ENCODE data around the gene ZNF554. TPM values are rescaled to one million over a fixed set of nuclear protein-coding genes. Genes with fewer than 3 reads are reported as not detected.

The ZNF554 gene
- 1 to 10 TPM; 6.2 to 8.6 (median 7.3) TPM for total RNA-seq

DNA sequence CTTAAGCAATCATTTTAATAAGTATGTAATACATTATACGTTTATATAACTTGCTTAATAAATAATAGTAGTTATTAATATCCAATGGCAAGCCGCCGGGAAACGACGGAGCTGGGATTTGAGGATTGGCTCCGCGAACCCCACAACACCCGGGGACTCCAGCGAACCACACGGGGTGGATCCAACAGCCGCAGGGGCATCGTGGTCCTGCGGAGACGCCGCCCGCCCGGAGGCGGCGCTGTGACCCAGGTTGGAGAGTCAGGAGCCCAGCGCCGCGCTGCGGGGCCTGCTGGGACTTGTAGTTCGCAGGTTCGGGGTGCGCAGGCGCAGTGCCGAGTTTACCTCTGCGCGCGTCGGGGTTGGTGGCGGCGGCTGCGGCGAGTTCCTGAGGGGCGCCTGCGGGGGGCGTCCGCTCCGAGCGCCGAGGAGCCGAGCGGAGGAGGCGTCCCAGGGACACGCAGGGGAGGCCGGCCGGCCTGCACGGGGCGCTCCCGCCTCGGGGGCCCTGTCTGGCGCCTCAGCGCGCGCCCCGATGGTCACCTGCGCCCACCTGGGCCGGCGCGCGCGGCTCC lies at the start of gene ZNF554:
ZNF554 (plus strand) TSS at position 329 of the 572 bp plus-strand sequence; CDS start at position 533, 204 bp downstream.
- DNase-seq (ENCODE audit: low spot score in 2 of 2): peak; percentile 95 to 99
- TF ChIP-seq POLR2A (IDR thresholded peaks at IDR 0.05): no peak
- TF ChIP-seq, protein P1, sequence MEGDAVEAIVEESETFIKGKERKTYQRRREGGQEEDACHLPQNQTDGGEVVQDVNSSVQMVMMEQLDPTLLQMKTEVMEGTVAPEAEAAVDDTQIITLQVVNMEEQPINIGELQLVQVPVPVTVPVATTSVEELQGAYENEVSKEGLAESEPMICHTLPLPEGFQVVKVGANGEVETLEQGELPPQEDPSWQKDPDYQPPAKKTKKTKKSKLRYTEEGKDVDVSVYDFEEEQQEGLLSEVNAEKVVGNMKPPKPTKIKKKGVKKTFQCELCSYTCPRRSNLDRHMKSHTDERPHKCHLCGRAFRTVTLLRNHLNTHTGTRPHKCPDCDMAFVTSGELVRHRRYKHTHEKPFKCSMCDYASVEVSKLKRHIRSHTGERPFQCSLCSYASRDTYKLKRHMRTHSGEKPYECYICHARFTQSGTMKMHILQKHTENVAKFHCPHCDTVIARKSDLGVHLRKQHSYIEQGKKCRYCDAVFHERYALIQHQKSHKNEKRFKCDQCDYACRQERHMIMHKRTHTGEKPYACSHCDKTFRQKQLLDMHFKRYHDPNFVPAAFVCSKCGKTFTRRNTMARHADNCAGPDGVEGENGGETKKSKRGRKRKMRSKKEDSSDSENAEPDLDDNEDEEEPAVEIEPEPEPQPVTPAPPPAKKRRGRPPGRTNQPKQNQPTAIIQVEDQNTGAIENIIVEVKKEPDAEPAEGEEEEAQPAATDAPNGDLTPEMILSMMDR (IDR thresholded peaks at IDR 0.05): peak in 1 of 3 donors; percentile 96
- WGBS, 2 donors: 0% methylated on average over 13 to 45 of the region's 64 CpGs
- peak within 1 kb of the TSS; percentile 88 for H3K4me3 ChIP-seq (ENCODE audit: low read depth, poor library complexity, severe bottlenecking)
- intact Hi-C loops (cut with DNase I; ENCODE audit: low total_unique reads): no loop called here

DNA sequence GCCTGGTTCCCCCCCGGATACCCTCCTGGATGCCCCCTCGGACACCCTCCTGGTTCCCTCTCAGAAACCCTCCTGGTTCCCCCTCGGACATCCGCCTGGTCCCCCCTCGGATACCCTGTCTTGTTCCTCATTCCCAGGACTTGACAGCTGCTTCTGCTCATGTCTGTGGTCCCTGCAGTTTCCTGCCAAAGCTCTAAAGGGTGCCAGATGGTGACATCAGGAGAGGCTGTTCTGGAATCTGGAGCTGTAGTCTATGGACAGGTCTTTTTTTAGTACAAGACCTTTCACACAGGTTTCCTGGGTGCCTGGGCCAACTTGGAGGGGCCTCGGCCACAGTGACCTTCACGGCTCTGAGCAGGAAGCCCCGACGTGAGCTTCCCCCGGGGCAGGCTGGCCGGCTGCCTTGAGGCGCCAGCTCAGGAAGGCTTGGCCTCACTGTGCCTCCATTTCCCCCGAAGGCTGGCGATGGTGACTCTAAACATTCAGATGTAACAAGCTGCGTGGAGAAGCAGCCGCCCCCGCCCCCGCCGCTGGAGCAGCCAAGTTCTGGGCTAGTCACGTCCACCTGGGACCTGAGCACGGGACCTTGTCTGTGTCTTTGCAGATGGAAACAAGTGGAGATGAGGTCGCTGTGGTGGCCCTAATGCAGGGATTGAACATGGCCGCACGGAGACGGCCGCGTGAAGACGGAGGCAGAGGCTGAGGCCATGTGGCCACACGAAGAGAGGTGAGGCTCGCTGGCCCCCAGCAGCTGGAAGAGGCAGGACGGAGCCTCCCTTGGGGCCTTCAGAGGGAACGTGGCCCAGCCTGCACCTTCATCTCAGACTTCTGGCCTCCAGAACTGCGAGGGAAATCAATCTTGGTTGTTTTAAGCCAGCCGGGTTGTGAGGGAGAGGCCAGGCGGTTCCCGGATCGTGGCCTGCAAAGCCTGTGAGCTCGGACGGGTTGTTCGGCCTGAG lies 49.3 kb upstream of the ZNF554 start:
- intact Hi-C loops (cut with DNase I; ENCODE audit: low total_unique reads): no loop called here
- no peak for DNase-seq (ENCODE audit: low spot score in 2 of 2)
- no peak for TF ChIP-seq POLR2A (IDR thresholded peaks at IDR 0.05)
- TF ChIP-seq, protein P1 (IDR thresholded peaks at IDR 0.05): no peak
- 65 to 75% methylated on average over 38 to 40 of the region's 40 CpGs for WGBS, 2 donors
- no peak overlapping the region for H3K4me3 ChIP-seq (ENCODE audit: low read depth, poor library complexity, severe bottlenecking)

DNA sequence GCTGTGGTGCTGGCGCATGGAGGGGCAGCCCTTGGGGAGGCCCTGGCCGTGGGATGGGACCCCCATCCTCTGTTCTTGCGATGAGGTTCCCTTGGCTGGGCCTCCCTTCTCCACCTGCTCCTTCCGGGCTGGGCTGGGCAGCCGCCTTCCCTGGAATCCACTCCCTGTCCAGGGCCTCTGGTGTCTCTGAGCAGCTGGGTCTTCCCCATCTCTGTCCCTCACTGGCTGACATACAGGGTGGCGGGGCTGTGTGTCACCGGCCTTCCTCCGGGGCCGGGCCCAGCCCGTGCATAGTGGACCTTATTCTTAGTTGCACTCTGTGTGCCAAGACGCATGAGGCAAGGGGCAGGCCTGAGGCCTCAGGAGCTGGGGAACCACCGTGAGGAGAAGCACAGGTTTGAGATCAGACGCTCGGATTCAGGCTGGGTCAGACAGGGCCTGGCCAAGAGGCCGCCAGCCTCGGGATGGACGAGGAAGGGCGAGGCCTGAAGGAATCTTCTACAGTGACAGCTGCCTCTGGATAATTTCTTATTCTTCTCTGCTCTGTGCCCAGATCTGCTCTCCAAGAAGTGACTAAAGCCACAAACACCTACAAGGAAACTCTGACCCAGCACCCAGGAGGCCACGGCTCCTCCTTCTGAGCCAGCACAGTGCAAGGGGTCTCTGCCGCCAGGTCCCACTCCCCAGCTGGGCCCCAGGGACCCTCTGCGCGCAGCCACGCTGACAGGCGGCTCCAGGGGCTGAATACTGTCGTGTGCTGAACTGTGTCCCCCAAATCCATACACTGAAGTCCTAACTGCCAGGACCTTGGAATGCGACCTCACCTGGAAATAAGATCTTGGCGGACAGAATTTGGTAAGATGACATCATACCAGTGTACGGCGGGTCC lies 47.6 kb upstream of the ZNF554 start:
- intact Hi-C loops (cut with DNase I; ENCODE audit: low total_unique reads): no loop called here
- 84 to 85% methylated on average over 29 of the region's 29 CpGs for WGBS, 2 donors
- DNase-seq (ENCODE audit: low spot score in 2 of 2): no peak
- TF ChIP-seq, protein P1 (IDR thresholded peaks at IDR 0.05): no peak
- no peak for TF ChIP-seq POLR2A (IDR thresholded peaks at IDR 0.05)
- no peak overlapping the region for H3K4me3 ChIP-seq (ENCODE audit: low read depth, poor library complexity, severe bottlenecking)

DNA sequence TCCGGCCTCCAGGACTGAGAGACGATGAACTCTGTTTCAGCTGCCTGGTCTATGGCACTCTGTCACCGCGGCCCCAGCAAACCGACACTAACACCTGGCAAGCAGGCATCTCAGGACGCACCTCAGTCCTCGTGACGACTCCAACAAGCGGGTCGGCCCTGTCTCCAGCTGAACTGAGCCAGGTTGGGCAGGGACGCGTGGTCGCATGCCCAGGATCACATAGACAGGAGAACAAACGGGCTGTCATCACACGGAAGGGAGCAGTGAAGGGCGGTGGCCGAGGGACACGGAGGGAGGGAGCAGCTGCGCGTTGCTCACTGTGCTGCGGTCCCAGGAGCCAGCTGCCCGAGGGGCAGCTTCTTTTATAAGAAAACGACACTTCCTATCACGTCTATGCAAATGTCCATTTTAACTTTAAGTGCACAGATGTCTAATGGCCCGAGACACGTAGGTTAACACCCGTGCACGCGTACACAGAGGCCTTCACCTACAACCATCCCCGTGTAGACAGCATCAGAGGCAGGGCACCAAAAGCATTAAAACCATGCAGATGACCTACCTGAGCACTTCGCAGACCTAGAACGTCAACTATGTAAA lies 45.5 kb upstream of the ZNF554 start:
- intact Hi-C loops (cut with DNase I; ENCODE audit: low total_unique reads): no loop called here
- DNase-seq (ENCODE audit: low spot score in 2 of 2): no peak
- TF ChIP-seq POLR2A (IDR thresholded peaks at IDR 0.05): no peak
- TF ChIP-seq, protein P1 (IDR thresholded peaks at IDR 0.05): no peak
- H3K4me3 ChIP-seq (ENCODE audit: low read depth, poor library complexity, severe bottlenecking): no peak overlapping the region
- WGBS, 2 donors: 79 to 88% methylated on average over 31 to 32 of the region's 32 CpGs

DNA sequence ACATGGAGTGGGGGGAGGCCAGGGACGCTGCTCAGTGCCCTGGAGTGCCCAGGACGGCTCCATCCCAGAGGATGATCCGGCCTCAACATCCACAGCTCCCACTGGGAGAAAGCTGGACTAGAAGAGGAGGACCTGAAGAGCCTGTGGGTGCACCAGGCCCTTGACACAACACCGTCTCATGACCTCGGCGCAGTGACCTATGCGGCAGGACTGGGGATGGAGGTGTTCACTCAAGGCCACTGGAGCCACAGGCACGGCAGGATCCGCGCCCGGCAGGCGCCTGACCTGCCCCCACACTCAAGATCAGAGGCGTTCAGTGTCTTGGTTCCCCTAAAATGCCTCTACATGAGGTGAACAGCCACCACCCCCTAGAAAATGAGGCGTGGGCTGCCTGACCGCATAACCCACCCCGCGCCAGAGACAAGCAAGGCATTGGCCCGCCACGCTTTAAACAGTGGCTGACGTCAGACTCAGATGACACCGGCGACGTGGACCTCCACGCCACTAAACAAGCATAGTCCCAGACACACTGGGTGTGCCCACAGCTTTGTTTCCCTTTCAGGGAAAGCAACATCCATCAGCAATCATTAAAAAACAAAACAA lies 44.6 kb upstream of the ZNF554 start:
- intact Hi-C loops (cut with DNase I; ENCODE audit: low total_unique reads): no loop called here
- DNase-seq (ENCODE audit: low spot score in 2 of 2): no peak
- TF ChIP-seq, protein P1 (IDR thresholded peaks at IDR 0.05): no peak
- 81 to 88% methylated on average over 24 of the region's 24 CpGs for WGBS, 2 donors
- no peak overlapping the region for H3K4me3 ChIP-seq (ENCODE audit: low read depth, poor library complexity, severe bottlenecking)

Data from lower leg skin (tissue), 4 donors.